Progenitor cell of endocrine pancreas (in vitro differentiated cells): ENCODE measurements around the gene PTPRT. TPM values are rescaled to one million over a fixed set of nuclear protein-coding genes. Genes with fewer than 3 reads are reported as not detected.

Experiments used
- DNase-seq: peaks from one replicate; pipeline ENCODE4 v3.0.0; 2021; ENCODE audit warnings: low spot score; ENCODE audit not compliant: unreplicated experiment
- H3K27ac Mint-ChIP-seq: 2 replicates; pipeline ENCODE4 v1.8.0; 2021; ENCODE audit warnings: mild to moderate bottlenecking, moderate library complexity, mixed read lengths
- H3K27me3 Mint-ChIP-seq: 2 replicates; pipeline ENCODE4 v1.8.0; 2021; ENCODE audit warnings: mixed read lengths
- H3K36me3 Mint-ChIP-seq: 2 replicates; pipeline ENCODE4 v1.8.0; 2022; ENCODE audit warnings: mixed read lengths; ENCODE audit not compliant: insufficient read depth
- H3K4me1 Mint-ChIP-seq: 2 replicates; pipeline ENCODE4 v1.8.0; 2021; ENCODE audit warnings: low read depth, mixed read lengths
- H3K4me3 Mint-ChIP-seq: 2 replicates; pipeline ENCODE4 v1.8.0; 2021; ENCODE audit warnings: low read depth, mild to moderate bottlenecking, moderate library complexity, mixed read lengths
- H3K9me3 Mint-ChIP-seq: 2 replicates; pipeline ENCODE4 v1.8.0; 2021; ENCODE audit warnings: low read depth, mixed read lengths
- long read RNA-seq: library from polyadenylated mRNA; unstranded; transcript quantifications from one replicate; pipeline ENCODE4 v2.0.0, GENCODE V29; 2020
- total RNA-seq: library from RNA; stranded (reverse); gene quantifications from 2 replicates; pipeline ENCODE4 v1.2.1, GENCODE V29; 2021
- TF ChIP-seq, protein P1 (sequence below): fragments of 200-600 bp; sonication (generic); IDR thresholded peaks from one replicate; pipeline ENCODE4 v1.5.0; 2021; ENCODE audit warnings: antibody characterized with exemption, mild to moderate bottlenecking; ENCODE audit not compliant: unreplicated experiment

PTPRT gene
- total RNA-seq = 49.0 and 65.9 TPM in 2 replicates
- long read RNA-seq, partial matches to known transcripts = 16 of 56 reads
- long read RNA-seq, other reads (novel, unspliced or antisense) = 40 of 56 reads

- peaks cover 28% of the 10 kb centered on the region for H3K4me1 Mint-ChIP-seq
These were observed at the start of gene PTPRT for GRCh38 chr20:43189554-43190331. TSS of gene PTPRT (minus strand) at chr20:43189906. CDS start at chr20:43189733, 173 bp downstream.

DNA sequence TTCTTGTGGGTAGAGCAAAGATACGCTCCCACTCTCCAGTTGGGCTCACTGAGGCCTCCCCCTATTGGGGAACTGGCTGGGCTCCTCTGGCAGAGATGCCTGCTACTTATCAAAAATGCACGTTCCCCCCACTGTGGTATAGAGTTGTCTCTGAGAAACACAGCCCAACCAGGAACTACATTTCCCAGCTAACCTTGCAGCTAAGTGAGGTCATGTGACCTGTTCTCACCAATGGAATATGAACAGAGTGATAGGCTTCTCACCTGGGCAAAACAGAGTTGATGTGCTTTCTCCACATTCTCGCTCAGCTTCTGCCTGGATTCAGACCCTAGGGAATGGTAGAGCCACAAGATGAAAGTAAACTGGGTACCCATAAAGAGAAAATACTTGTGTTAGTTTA lies 49.1 kb upstream of the PTPRT start:
- Mint-ChIP-seq H3K4me1 (no peaks in the 10 kb centered on the region), H3K36me3 (no peaks in the 10 kb centered on the region), H3K27ac (no peak overlapping the region), H3K9me3 (no peaks in the 10 kb centered on the region), H3K4me3 (no peak overlapping the region), H3K27me3 (peaks cover 6% of the 10 kb centered on the region)
- TF ChIP-seq, protein P1, sequence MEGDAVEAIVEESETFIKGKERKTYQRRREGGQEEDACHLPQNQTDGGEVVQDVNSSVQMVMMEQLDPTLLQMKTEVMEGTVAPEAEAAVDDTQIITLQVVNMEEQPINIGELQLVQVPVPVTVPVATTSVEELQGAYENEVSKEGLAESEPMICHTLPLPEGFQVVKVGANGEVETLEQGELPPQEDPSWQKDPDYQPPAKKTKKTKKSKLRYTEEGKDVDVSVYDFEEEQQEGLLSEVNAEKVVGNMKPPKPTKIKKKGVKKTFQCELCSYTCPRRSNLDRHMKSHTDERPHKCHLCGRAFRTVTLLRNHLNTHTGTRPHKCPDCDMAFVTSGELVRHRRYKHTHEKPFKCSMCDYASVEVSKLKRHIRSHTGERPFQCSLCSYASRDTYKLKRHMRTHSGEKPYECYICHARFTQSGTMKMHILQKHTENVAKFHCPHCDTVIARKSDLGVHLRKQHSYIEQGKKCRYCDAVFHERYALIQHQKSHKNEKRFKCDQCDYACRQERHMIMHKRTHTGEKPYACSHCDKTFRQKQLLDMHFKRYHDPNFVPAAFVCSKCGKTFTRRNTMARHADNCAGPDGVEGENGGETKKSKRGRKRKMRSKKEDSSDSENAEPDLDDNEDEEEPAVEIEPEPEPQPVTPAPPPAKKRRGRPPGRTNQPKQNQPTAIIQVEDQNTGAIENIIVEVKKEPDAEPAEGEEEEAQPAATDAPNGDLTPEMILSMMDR = no peak
- no peak for DNase-seq

More at GRCh38 chr20:43189554-43190331, at the start of gene PTPRT:
- Mint-ChIP-seq H3K9me3 (no peaks in the 10 kb centered on the region), H3K27ac (no peak within 1 kb of the TSS), H3K4me3 (peak within 1 kb of the TSS; percentile 86), H3K36me3 (peaks cover 6% of the 10 kb centered on the region), H3K27me3 (peaks cover 32% of the 10 kb centered on the region)
- TF ChIP-seq, protein P1 = peak; percentile 20
- DNase-seq = peak; percentile 13

GRCh38 chr20:43238266-43238665 lies 48.6 kb upstream of the PTPRT start:
- TF ChIP-seq, protein P1 = no peak
- H3K27me3 Mint-ChIP-seq = peaks cover 3% of the 10 kb centered on the region
- no peaks in the 10 kb centered on the region for H3K36me3 Mint-ChIP-seq
- no peak for DNase-seq
- no peak overlapping the region for H3K27ac Mint-ChIP-seq
- H3K9me3 Mint-ChIP-seq = no peaks in the 10 kb centered on the region
- H3K4me1 Mint-ChIP-seq = no peaks in the 10 kb centered on the region
- H3K4me3 Mint-ChIP-seq = no peak overlapping the region

DNA sequence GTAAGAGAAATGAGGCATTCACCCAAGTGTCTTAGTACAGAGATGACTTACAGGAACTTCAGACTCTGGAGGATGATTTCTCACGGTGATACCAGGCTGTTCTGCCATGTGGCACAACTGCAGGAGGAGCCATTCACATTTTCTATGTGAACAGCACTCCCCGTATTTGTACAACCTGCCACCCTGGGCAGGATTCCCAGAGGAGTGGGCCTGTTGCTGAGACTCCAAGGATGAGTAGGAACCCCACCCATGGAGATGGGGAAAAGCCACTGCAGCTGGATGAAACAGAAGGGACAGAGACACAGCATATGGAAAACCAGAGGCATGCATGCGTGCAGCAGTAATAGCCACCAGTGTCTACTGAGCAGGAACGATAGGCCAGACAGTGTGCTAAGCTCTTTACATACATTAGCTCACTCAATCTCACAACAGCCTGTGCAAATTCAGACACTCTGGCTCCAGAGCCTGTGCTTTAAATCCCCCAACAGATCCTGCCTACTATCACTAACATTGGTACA lies 48.0 kb upstream of the PTPRT start:
- H3K4me3 Mint-ChIP-seq = no peak overlapping the region
- H3K4me1 Mint-ChIP-seq = no peaks in the 10 kb centered on the region
- no peak overlapping the region for H3K27ac Mint-ChIP-seq
- peaks cover 3% of the 10 kb centered on the region for H3K27me3 Mint-ChIP-seq
- DNase-seq = no peak
- TF ChIP-seq, protein P1 = no peak
- no peaks in the 10 kb centered on the region for H3K9me3 Mint-ChIP-seq
- H3K36me3 Mint-ChIP-seq = no peaks in the 10 kb centered on the region

GRCh38 chr20:43235998-43236397 lies 46.3 kb upstream of the PTPRT start:
- Mint-ChIP-seq H3K9me3 (no peaks in the 10 kb centered on the region), H3K4me3 (no peak overlapping the region), H3K27me3 (peaks cover 3% of the 10 kb centered on the region), H3K4me1 (no peaks in the 10 kb centered on the region), H3K27ac (no peak overlapping the region), H3K36me3 (no peaks in the 10 kb centered on the region)
- DNase-seq = no peak
- TF ChIP-seq, protein P1 = no peak
